SK-N-SH treated with all-trans-retinoic acid at 6 μM for 48 hours (cell line): Measurements from ENCODE around the gene YEATS2.
"Not testable (repeated sequence)": the region's sequence is repeated elsewhere in the genome, so short reads cannot be mapped to it uniquely, and the experiment has no call there.

Experiments
- ATAC-seq: fragments of 200-7000 bp; cut with Tn5 transposase; 3 replicates; pipeline ENCODE4 v1.9.1; 2020; ENCODE audit warnings: mild to moderate bottlenecking, moderate library complexity
- ARNTL ChIP-seq: fragments of 450-650 bp; formaldehyde crosslinking; IDR thresholded peaks from 2 replicates; pipeline ENCODE4 v1.5.0; 2020; ENCODE audit warnings: low read depth, mild to moderate bottlenecking, moderate library complexity, borderline replicate concordance
- BACH2 ChIP-seq: fragments of 250-450 bp; sonication (Bioruptor Pico); IDR thresholded peaks from 2 replicates; pipeline ENCODE4 v1.9.0; 2021; ENCODE audit warnings: mild to moderate bottlenecking, borderline replicate concordance
- CREB5 ChIP-seq: fragments of 250-450 bp; sonication (Bioruptor Pico); IDR thresholded peaks from 2 replicates; pipeline ENCODE4 v1.5.1; 2020; ENCODE audit warnings: low read depth, mild to moderate bottlenecking, moderate library complexity
- CSDC2 ChIP-seq: fragments of 250-450 bp; sonication (Bioruptor Pico); IDR thresholded peaks from 2 replicates; pipeline ENCODE4 v1.5.0; 2020; ENCODE audit warnings: mild to moderate bottlenecking, moderate library complexity
- CSRNP3 ChIP-seq: fragments of 250-450 bp; sonication (Bioruptor Pico); IDR thresholded peaks from 2 replicates; pipeline ENCODE4 v1.5.1; 2021; ENCODE audit warnings: mild to moderate bottlenecking, moderate library complexity
- ESRRG ChIP-seq: fragments of 250-450 bp; sonication (Bioruptor Pico); IDR thresholded peaks from 2 replicates; pipeline ENCODE4 v1.6.1; 2021; ENCODE audit warnings: mild to moderate bottlenecking
- GLIS3 ChIP-seq: fragments of 250-450 bp; sonication (Bioruptor Pico); IDR thresholded peaks from 2 replicates; pipeline ENCODE4 v1.5.0; 2020; ENCODE audit warnings: mild to moderate bottlenecking, moderate library complexity
- ISL1 ChIP-seq: fragments of 250-450 bp; sonication (Bioruptor Pico); IDR thresholded peaks from 2 replicates; pipeline ENCODE4 v2.1.2; 2022; ENCODE audit warnings: mild to moderate bottlenecking, moderate library complexity
- OSR1 ChIP-seq: fragments of 250-450 bp; sonication (Bioruptor Pico); IDR thresholded peaks from 2 replicates; pipeline ENCODE4 v1.8.0; 2022; ENCODE audit warnings: moderate library complexity, mild to moderate bottlenecking, inconsistent platforms
- PATZ1 ChIP-seq: fragments of 250-450 bp; sonication (Bioruptor Pico); IDR thresholded peaks from 2 replicates; pipeline ENCODE4 v1.8.0; 2020; ENCODE audit warnings: mild to moderate bottlenecking, moderate library complexity, borderline replicate concordance
- POU6F1 ChIP-seq: fragments of 250-450 bp; sonication (Bioruptor Pico); IDR thresholded peaks from 2 replicates; pipeline ENCODE4 v1.8.0; 2021; ENCODE audit warnings: low read depth, mild to moderate bottlenecking, moderate library complexity, borderline replicate concordance
- PPARA ChIP-seq: fragments of 250-450 bp; sonication (Bioruptor Pico); IDR thresholded peaks from 2 replicates; pipeline ENCODE4 v1.5.0; 2020; ENCODE audit warnings: mild to moderate bottlenecking, borderline replicate concordance
- RARB ChIP-seq: fragments of 250-450 bp; sonication (Bioruptor Pico); IDR thresholded peaks from 2 replicates; pipeline ENCODE4 v1.8.0; 2021; ENCODE audit warnings: mild to moderate bottlenecking, moderate library complexity
- TCF4 ChIP-seq: fragments of 250-450 bp; sonication (Bioruptor Pico); IDR thresholded peaks from 2 replicates; pipeline ENCODE4 v1.8.0; 2021; ENCODE audit warnings: mild to moderate bottlenecking, moderate library complexity, borderline replicate concordance
- TOX ChIP-seq: fragments of 250-450 bp; sonication (Bioruptor Pico); IDR thresholded peaks from 2 replicates; pipeline ENCODE4 v1.8.0; 2021; ENCODE audit warnings: mild to moderate bottlenecking, moderate library complexity, borderline replicate concordance
- TSHZ2 ChIP-seq: fragments of 250-450 bp; sonication (Bioruptor Pico); IDR thresholded peaks from 2 replicates; pipeline ENCODE4 v1.5.0; 2020; ENCODE audit warnings: mild to moderate bottlenecking, moderate library complexity
- ZC3H10 ChIP-seq: fragments of 250-450 bp; sonication (Bioruptor Pico); IDR thresholded peaks from 2 replicates; pipeline ENCODE4 v1.5.1; 2021; ENCODE audit warnings: mild to moderate bottlenecking, moderate library complexity
- ZFP3 ChIP-seq: fragments of 250-450 bp; sonication (Bioruptor Pico); IDR thresholded peaks from 2 replicates; pipeline ENCODE4 v1.5.0; 2020; ENCODE audit warnings: mild to moderate bottlenecking, moderate library complexity
- ZNF565 ChIP-seq: fragments of 450-650 bp; formaldehyde crosslinking; conservative IDR thresholded peaks from 2 replicates; pipeline ENCODE4 v1.5.0; 2020; ENCODE audit warnings: low read depth, mild to moderate bottlenecking, moderate library complexity
- ZNF70 ChIP-seq: fragments of 450-650 bp; formaldehyde crosslinking; IDR thresholded peaks from 2 replicates; pipeline ENCODE4 v1.5.0; 2020; ENCODE audit warnings: mild to moderate bottlenecking, moderate library complexity
- ZNF8 ChIP-seq: fragments of 450-650 bp; formaldehyde crosslinking; IDR thresholded peaks from 2 replicates; pipeline ENCODE4 v1.5.0; 2020; ENCODE audit warnings: mild to moderate bottlenecking, moderate library complexity

YEATS2 gene

GRCh38 chr3:183781246-183781645 is 83.6 kb downstream of the YEATS2 start (continued):
- TF ChIP-seq CREB5 (CRISPR knock-in tag), result no peak

- ATAC-seq, result no peak
- TF ChIP-seq ZNF70 (CRISPR knock-in tag) (no peak), OSR1 (no peak), TOX (CRISPR knock-in tag) (no peak), TSHZ2 (CRISPR knock-in tag) (no peak), CSDC2 (CRISPR knock-in tag) (no peak), RARB (CRISPR knock-in tag) (no peak), ARNTL (CRISPR knock-in tag) (no peak), TCF4 (no peak)
Measured at GRCh38 chr3:183782576-183783276, 85.1 kb downstream of the YEATS2 start.

GRCh38 chr3:183784503-183784902 is 86.9 kb downstream of the YEATS2 start:
- ATAC-seq, result not testable (repeated sequence)

GRCh38 chr3:183789826-183790225 is 92.2 kb downstream of the YEATS2 start:
- ATAC-seq, result no peak
- TF ChIP-seq CSDC2 (CRISPR knock-in tag) (no peak), GLIS3 (no peak), ESRRG (CRISPR knock-in tag) (no peak), ZNF70 (CRISPR knock-in tag) (no peak), CREB5 (CRISPR knock-in tag) (no peak), TCF4 (no peak)

- no peak for ATAC-seq
- TF ChIP-seq OSR1 (no peak), ISL1 (CRISPR knock-in tag) (no peak), ZFP3 (no peak), ZNF565 (CRISPR knock-in tag) (no peak), CSDC2 (CRISPR knock-in tag) (no peak), TCF4 (no peak), CSRNP3 (no peak), ARNTL (CRISPR knock-in tag) (no peak), PATZ1 (CRISPR knock-in tag) (no peak), ZC3H10 (no peak), TSHZ2 (CRISPR knock-in tag) (no peak), PPARA (CRISPR knock-in tag) (no peak), ZNF8 (CRISPR knock-in tag) (no peak), POU6F1 (CRISPR knock-in tag) (no peak), ZNF70 (CRISPR knock-in tag) (no peak), BACH2 (no peak)
Measured at GRCh38 chr3:183790700-183791099, 93.1 kb downstream of the YEATS2 start.
